HepG2 (cell line): ENCODE data around the gene PLPPR5. TPM values are rescaled to one million over a fixed set of nuclear protein-coding genes. Genes with fewer than 3 reads are reported as not detected.

Source experiments
- AHR ChIP-seq: IDR thresholded peaks from 2 replicates; pipeline ENCODE4 v1.6.1; 2018; ENCODE audit warnings: missing genetic modification reagents, missing compliant biosample characterization
- ARNTL ChIP-seq: sonication (generic); formaldehyde crosslinking; IDR thresholded peaks from 2 replicates; pipeline ENCODE4 v1.4.0; 2020; ENCODE audit warnings: mild to moderate bottlenecking, missing genetic modification reagents
- IKZF4 ChIP-seq: sonication (generic); formaldehyde crosslinking; IDR thresholded peaks from 2 replicates; pipeline ENCODE4 v1.5.1; 2020; ENCODE audit warnings: borderline replicate concordance, mild to moderate bottlenecking, low read depth, missing genetic modification reagents; ENCODE audit errors: not compliant biosample characterization
- JDP2 ChIP-seq: sonication (generic); formaldehyde crosslinking; IDR thresholded peaks from 2 replicates; pipeline ENCODE4 v1.8.1; 2022; ENCODE audit warnings: missing genetic modification reagents, borderline replicate concordance
- MIXL1 ChIP-seq: IDR thresholded peaks from 2 replicates; pipeline ENCODE4 v1.6.1; 2016
- PAXIP1 ChIP-seq: sonication (generic); formaldehyde crosslinking; conservative IDR thresholded peaks from 2 replicates; pipeline ENCODE4 v1.4.0; 2020; ENCODE audit warnings: mild to moderate bottlenecking, missing genetic modification reagents, moderate library complexity
- POLR2A ChIP-seq, 2 experiments: IDR thresholded peaks; 2 replicates each; pipeline ENCODE4 v1.6.1; 2011; ENCODE audit warnings: low read depth in 2 of 2, low read length in 2 of 2, mild to moderate bottlenecking in 1 of 2, moderate library complexity in 1 of 2; ENCODE audit not compliant: insufficient read depth in 1 of 2
- RFX3 ChIP-seq: IDR thresholded peaks from 2 replicates; pipeline ENCODE4 v1.6.1; 2016; ENCODE audit warnings: missing biosample characterization, missing genetic modification reagents
- YY1 ChIP-seq: IDR thresholded peaks from 2 replicates; pipeline ENCODE4 v1.6.1; 2011; ENCODE audit warnings: low read length, low read depth, moderate library complexity, mild to moderate bottlenecking; ENCODE audit not compliant: insufficient read depth, insufficient replicate concordance
- ZNF235 ChIP-seq: sonication (generic); formaldehyde crosslinking; IDR thresholded peaks from 2 replicates; pipeline ENCODE4 v1.8.1; 2023; ENCODE audit warnings: mild to moderate bottlenecking, missing genetic modification reagents, borderline replicate concordance
- ZSCAN22 ChIP-seq: sonication (generic); formaldehyde crosslinking; IDR thresholded peaks from 2 replicates; pipeline ENCODE4 v1.4.0; 2020; ENCODE audit warnings: mild to moderate bottlenecking, missing genetic modification reagents
- polyA plus RNA-seq, 8 experiments: library from polyadenylated mRNA; depleted of rRNA in 3 of 8; stranded (reverse) in 7 of 8; unstranded in 1 of 8; fragments of >200 nt; fragmentation: Illumina TruSeq in 4 of 8; extraction: Trizol in 4 of 8; gene quantifications; 2 replicates each; pipeline versions ENCODE4 v1.2.1 to v1.2.3, GENCODE V29; 2011 to 2016; ENCODE audit warnings: low read depth in 4 of 8, missing spikeins in 1 of 8, mixed read lengths in 1 of 8; ENCODE audit not compliant: insufficient read depth in 1 of 8
- total RNA-seq, 5 experiments: library from RNA; depleted of rRNA; stranded (reverse); fragments of >200 nt; fragmentation: Illumina TruSeq; extraction: Trizol; gene quantifications; 2 replicates each; pipeline ENCODE4 v1.2.3, GENCODE V29; 2016; ENCODE audit warnings: low read depth in 1 of 5
- TF ChIP-seq, protein P1 (sequence below), 2 experiments: IDR thresholded peaks; 2 replicates each; pipeline ENCODE4 v1.6.1; 2011 to 2012; ENCODE audit warnings: low read length in 2 of 2, borderline replicate concordance in 1 of 2, low read depth in 1 of 2, mild to moderate bottlenecking in 1 of 2, moderate library complexity in 1 of 2

PLPPR5 gene
- total and polyA plus RNA-seq, 2 of the 13 experiments (the other 11 are each of a cell fraction or from before 2014, with no cell fraction given): not detected

DNA sequence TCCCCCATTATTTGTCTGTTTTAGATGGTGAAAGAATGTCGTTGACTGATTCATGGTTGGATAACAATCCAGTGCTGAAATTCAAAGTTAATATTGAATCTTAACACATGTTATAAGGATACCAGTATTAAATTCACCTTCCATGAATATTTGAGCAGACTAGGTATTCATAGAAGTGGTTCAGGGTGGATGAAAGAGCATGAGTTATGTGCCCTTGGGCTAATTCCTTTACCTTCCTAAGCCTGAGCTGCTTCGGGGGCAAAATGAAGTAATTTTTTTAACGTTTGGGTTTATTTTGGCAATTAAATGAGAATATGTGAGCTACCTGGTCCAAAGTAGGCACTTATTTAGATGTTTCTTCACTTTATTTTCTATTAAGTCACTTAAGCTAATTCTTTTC, 2.7 kb upstream of the PLPPR5 start (continued):
- TF ChIP-seq PAXIP1 (CRISPR knock-in tag): no peak
- TF ChIP-seq RFX3 (CRISPR knock-in tag): no peak
- no peak for TF ChIP-seq YY1
- TF ChIP-seq JDP2 (CRISPR knock-in tag): no peak
- TF ChIP-seq MIXL1 (CRISPR knock-in tag): no peak
- no peak for TF ChIP-seq ZSCAN22 (CRISPR knock-in tag)
- no peak for TF ChIP-seq ZNF235
- TF ChIP-seq AHR (CRISPR knock-in tag): no peak
- TF ChIP-seq IKZF4: no peak
- no peak for TF ChIP-seq POLR2A (IDR thresholded peaks at IDR 0.05; ENCODE audit: insufficient read depth in 1 of 2, low read depth in 2 of 2, low read length in 2 of 2)
- TF ChIP-seq, protein P1, sequence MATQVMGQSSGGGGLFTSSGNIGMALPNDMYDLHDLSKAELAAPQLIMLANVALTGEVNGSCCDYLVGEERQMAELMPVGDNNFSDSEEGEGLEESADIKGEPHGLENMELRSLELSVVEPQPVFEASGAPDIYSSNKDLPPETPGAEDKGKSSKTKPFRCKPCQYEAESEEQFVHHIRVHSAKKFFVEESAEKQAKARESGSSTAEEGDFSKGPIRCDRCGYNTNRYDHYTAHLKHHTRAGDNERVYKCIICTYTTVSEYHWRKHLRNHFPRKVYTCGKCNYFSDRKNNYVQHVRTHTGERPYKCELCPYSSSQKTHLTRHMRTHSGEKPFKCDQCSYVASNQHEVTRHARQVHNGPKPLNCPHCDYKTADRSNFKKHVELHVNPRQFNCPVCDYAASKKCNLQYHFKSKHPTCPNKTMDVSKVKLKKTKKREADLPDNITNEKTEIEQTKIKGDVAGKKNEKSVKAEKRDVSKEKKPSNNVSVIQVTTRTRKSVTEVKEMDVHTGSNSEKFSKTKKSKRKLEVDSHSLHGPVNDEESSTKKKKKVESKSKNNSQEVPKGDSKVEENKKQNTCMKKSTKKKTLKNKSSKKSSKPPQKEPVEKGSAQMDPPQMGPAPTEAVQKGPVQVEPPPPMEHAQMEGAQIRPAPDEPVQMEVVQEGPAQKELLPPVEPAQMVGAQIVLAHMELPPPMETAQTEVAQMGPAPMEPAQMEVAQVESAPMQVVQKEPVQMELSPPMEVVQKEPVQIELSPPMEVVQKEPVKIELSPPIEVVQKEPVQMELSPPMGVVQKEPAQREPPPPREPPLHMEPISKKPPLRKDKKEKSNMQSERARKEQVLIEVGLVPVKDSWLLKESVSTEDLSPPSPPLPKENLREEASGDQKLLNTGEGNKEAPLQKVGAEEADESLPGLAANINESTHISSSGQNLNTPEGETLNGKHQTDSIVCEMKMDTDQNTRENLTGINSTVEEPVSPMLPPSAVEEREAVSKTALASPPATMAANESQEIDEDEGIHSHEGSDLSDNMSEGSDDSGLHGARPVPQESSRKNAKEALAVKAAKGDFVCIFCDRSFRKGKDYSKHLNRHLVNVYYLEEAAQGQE (IDR thresholded peaks at IDR 0.05; ENCODE audit: borderline replicate concordance in 1 of 2, low read depth in 1 of 2, low read length in 2 of 2): no peak
- no peak for TF ChIP-seq ARNTL (CRISPR knock-in tag)
